Measurements from ENCODE around the gene PAFAH1B2.

DNA sequence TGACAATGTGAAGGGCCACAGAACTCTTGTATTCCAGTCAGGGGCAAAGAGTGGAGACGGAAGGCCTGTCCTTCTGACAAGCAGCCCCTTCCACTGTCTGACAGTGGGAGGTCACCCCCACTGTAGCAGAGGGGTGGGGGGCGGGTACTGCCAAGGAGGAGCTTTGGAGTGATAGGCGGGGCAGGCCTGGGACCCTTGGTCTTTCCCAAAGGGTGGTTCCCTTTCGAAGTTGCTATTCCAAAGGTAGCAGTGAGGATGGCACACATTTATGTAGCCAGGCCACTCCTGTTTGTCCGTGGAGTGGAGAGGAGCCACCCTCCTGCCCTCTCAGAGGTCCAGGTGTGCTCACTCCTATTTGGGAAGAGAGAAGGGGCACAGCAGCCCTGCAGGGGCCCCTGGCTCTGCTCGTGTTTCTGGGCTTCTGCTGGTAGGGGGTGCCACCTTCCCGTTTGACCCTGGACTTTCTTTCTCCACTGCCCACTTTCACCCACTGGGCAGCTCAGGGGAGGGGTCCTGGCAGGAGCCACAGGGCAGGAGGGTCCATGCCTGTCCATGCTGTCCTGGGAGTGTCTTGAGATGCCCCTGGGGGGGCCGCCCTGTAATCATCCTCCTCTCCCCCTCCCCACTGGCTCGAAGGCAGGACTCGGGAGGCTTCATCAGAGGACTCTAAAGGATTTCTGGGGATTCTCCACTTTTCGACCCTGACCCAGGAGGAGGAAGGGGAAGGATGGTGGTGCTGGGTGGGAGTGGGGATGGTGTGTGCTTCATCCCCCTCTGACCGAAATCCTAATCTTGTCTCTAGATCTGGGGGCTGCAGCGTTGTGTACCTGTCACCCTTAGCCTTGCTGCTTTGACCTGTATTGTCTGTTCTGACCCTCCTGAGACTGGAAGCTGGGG lies 56.1 kb downstream of the PAFAH1B2 start:
- TF ChIP-seq, protein P1, sequence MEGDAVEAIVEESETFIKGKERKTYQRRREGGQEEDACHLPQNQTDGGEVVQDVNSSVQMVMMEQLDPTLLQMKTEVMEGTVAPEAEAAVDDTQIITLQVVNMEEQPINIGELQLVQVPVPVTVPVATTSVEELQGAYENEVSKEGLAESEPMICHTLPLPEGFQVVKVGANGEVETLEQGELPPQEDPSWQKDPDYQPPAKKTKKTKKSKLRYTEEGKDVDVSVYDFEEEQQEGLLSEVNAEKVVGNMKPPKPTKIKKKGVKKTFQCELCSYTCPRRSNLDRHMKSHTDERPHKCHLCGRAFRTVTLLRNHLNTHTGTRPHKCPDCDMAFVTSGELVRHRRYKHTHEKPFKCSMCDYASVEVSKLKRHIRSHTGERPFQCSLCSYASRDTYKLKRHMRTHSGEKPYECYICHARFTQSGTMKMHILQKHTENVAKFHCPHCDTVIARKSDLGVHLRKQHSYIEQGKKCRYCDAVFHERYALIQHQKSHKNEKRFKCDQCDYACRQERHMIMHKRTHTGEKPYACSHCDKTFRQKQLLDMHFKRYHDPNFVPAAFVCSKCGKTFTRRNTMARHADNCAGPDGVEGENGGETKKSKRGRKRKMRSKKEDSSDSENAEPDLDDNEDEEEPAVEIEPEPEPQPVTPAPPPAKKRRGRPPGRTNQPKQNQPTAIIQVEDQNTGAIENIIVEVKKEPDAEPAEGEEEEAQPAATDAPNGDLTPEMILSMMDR (IDR thresholded peaks at IDR 0.05): no peak
- no peak for TF ChIP-seq EZH2phosphoT487 (IDR thresholded peaks at IDR 0.05)
